Activated CD4-positive, alpha-beta T cell treated with anti-CD3 and anti-CD28 coated beads for 1 hour (primary cell): Measurements from ENCODE around the gene MICU1.

ENCODE experiments used
- DNase-seq: peaks from one replicate; pipeline ENCODE4 v3.0.0-alpha.2; 2020

The MICU1 gene

GRCh38 chr10:72625276-72625607, 637 bp downstream of the MICU1 start:
- no peak for DNase-seq

GRCh38 chr10:72622271-72622670, 3.6 kb downstream of the MICU1 start:
- no peak for DNase-seq

DNA sequence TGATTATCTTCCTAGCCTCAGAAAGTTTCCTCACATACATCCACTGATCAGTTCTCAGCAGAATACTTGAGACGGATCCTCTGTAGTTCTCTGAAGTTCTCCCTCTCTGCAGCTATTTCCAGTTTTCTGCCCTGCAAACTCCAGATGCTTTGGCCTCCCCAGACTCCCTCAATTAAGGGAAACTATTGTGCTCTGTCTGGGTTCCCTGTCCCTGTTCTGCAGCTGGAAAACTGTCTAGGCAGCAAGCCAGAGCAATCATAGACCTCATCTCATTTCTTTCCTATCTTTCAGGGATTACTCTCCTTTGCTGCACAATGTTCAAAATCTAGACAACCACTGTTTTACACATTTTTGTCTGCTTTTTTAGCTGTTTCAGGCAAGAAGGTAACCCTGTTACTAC, 9.2 kb downstream of the MICU1 start:
- DNase-seq = no peak

GRCh38 chr10:72615970-72616369, 9.9 kb downstream of the MICU1 start:
- no peak for DNase-seq

GRCh38 chr10:72612203-72612826, 13.6 kb downstream of the MICU1 start:
- DNase-seq = no peak

- DNase-seq = no peak
These were observed 14.1 kb downstream of the MICU1 start for GRCh38 chr10:72611783-72612182.

- DNase-seq = no peak
These were observed 15.4 kb downstream of the MICU1 start for GRCh38 chr10:72610466-72610865.

- DNase-seq = no peak
These were observed 20.8 kb downstream of the MICU1 start for GRCh38 chr10:72605122-72605521.

DNA sequence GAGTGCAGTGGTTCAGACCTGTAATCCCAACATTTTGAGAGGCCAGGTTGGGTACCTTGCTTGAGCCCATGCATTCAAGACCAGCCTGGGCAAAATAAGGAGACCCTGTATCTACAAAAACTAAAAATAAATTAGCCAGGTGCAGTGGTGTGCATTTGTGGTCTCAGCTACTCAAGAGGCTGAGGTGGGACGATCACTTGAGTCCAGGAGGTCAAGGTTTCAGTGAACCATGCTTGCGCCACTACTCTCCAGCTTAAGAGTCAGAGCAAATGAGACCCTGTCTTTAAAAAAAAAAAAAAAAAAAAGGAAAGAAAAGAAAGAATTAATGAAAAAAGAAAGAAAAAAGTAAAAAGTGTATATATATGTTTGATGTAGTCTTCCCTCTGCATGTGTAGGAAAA, 24.7 kb downstream of the MICU1 start:
- no peak for DNase-seq

GRCh38 chr10:72598769-72599701, 26.8 kb downstream of the MICU1 start:
- DNase-seq = no peak

DNA sequence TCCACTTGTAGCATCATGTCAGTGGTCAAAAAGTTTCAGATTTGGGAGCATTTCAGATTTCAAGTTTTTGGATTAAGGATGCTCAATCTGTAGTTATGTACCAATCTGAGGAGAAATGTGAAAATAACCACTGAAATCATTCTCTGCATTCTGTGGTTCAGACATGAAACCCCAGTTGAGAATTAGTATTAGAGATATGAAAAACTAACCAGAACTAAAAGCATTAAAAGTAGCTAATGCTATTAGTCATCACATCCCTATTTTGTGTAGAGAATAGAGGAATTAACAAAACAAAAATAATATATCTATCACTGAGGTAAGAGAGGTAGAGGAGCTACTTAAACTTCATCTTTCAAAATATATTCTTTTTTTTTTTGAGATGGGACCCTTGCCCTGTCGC, 28.0 kb downstream of the MICU1 start:
- no peak for DNase-seq

- no peak for DNase-seq
These were observed 30.4 kb downstream of the MICU1 start for GRCh38 chr10:72595436-72595835.

GRCh38 chr10:72593963-72594362, 31.9 kb downstream of the MICU1 start:
- DNase-seq = no peak

DNA sequence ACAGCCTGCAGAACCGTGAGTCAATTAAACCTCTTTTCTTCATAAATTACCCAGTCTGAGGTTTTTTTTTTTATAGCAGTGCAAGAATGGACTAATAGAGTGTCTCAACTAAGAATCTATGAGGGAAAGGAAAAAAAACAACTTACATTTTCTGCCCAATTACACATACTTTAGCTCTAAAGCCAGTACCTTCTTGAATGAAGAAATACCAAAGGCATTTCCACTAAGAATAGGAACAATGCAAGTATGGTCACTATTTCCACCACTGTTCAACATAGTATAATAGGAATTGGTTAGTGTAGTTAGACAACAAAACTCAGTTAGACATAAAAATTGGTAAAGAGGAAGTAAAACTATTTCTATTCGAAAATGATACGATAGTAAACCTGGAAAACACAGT, 37.6 kb downstream of the MICU1 start:
- DNase-seq = no peak

- no peak for DNase-seq
These were observed 38.3 kb downstream of the MICU1 start for GRCh38 chr10:72587568-72587967.

GRCh38 chr10:72574636-72575035, 51.2 kb downstream of the MICU1 start:
- no peak for DNase-seq

DNA sequence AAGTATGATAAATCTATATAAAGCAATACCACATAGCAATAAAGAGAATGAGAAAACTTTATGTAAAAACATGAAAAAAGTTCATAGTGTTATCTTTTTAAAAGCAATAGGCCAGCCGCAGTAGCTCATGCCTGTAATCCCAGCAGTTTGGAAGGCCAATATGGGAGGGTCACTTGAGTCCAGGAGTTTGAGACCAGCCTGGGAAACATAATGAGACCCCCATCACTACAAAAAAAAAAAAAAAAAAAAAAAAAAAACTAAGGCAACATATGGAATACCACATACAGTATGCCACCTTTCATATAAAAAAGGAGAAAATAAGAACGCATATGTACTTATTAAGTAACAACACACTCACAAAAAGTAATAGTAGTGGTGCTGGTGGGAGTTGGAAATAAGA, 52.8 kb downstream of the MICU1 start:
- no peak for DNase-seq

- no peak for DNase-seq
These were observed 57.8 kb downstream of the MICU1 start for GRCh38 chr10:72567889-72568640.

- no peak for DNase-seq
These were observed 58.5 kb downstream of the MICU1 start for GRCh38 chr10:72567421-72567820.

- DNase-seq = no peak
These were observed 61.3 kb downstream of the MICU1 start for GRCh38 chr10:72564596-72564995.

DNA sequence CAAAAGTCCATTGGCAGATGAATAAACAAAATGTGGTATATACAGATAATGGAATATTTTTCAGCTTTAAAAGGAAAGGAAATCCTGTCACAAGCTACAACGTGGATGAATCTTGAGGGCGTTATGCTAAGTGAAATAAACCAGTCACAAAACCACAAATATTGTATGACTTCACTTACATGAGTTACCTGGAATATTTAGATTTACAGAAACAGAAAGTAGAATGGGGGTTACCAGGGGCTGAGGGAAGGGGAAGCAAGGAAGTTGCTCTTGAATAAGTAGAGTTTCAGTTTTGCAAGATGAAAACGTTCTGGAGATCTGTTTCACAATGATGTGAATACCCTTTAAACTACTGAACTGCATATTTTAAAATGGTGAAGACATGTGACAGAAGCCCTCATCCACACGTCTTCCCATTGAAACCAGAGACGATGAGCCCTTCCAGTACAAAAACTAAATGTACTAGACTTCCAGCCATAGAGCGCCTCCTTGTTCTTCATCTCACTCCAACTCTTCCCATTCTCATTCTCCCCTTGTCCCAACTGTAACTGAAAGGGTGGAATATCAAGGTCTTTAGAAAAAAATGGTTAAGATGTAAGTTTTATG, 62.4 kb downstream of the MICU1 start:
- no peak for DNase-seq

DNA sequence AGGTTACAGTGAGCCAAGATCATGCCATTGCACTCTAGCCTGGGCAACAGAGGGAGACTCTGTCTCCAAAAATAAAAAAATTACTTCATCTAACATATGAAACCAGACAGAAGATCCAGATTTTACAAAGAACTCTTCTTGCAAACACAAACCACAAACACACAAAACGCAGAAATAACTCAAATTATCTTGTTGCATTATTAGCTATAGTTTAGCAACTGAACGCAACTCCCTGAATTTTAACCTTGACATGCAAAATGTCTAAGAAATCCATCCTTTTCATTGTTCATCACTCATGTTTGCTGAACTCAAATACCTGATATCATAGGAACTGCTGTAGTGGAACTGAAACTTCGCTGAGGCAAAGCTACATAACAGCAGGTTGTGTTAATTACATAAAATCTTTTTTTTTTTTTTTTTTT, 64.1 kb downstream of the MICU1 start:
- DNase-seq = no peak

DNA sequence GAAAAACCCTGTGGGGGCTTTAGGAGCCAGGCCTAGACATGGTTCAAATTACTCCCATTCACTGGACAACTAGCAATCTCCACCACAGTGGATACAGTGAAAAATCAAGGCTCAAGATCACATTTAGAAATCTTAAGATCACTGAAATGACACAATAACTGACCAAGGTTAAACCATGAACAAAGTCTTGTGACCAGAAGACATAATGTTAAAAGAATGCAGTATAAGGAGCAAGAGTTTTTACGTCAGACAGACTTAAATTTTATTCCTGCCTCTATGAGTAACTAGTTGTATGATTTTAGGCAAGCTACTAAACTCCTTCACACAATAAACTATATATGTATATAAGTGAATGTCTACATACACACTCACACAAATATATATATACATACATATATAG, 68.5 kb downstream of the MICU1 start:
- DNase-seq = no peak
